GM19372 (cell line): ENCODE results near the gene LRRC7.

Experiments
- ATAC-seq: cut with Tn5 transposase; IDR thresholded peaks from one replicate; pipeline ENCODE4 v1.9.1; 2021; ENCODE audit warnings: mild to moderate bottlenecking, low read depth, moderate library complexity; ENCODE audit not compliant: unreplicated experiment

LRRC7 gene

GRCh38 chr1:69567652-69568420 lies at the start of gene LRRC7:
Gene LRRC7, plus strand, starts transcription at chr1:69567922. Its CDS starts 718 bp downstream, at chr1:69568640.
- ATAC-seq = no peak

GRCh38 chr1:69519006-69519405 lies 48.7 kb upstream of the LRRC7 start:
- no peak for ATAC-seq

GRCh38 chr1:69520326-69520725 lies 47.4 kb upstream of the LRRC7 start:
- ATAC-seq = no peak

- no peak for ATAC-seq
Observed at GRCh38 chr1:69523032-69523431, 44.7 kb upstream of the LRRC7 start.

GRCh38 chr1:69523461-69523860 lies 44.3 kb upstream of the LRRC7 start:
- no peak for ATAC-seq

GRCh38 chr1:69524015-69524414 lies 43.7 kb upstream of the LRRC7 start:
- ATAC-seq = no peak

- no peak for ATAC-seq
Observed at GRCh38 chr1:69527273-69527672, 40.4 kb upstream of the LRRC7 start.

- ATAC-seq = no peak
Observed at GRCh38 chr1:69528376-69528775, 39.3 kb upstream of the LRRC7 start.

- ATAC-seq = no peak
Observed at GRCh38 chr1:69533343-69533742, 34.4 kb upstream of the LRRC7 start.

- no peak for ATAC-seq
Observed at GRCh38 chr1:69534829-69535228, 32.9 kb upstream of the LRRC7 start.

GRCh38 chr1:69535490-69535889 lies 32.2 kb upstream of the LRRC7 start:
- ATAC-seq = no peak

- no peak for ATAC-seq
Observed at GRCh38 chr1:69540052-69540451, 27.7 kb upstream of the LRRC7 start.

GRCh38 chr1:69551476-69552324 lies 16.0 kb upstream of the LRRC7 start:
- no peak for ATAC-seq

GRCh38 chr1:69553726-69554125 lies 14.0 kb upstream of the LRRC7 start:
- no peak for ATAC-seq

GRCh38 chr1:69568421-69569174 lies 876 bp downstream of the LRRC7 start:
- no peak for ATAC-seq

GRCh38 chr1:69569175-69569541 lies 1.4 kb downstream of the LRRC7 start:
- ATAC-seq = no peak

GRCh38 chr1:69569576-69570328 lies 2.0 kb downstream of the LRRC7 start:
- ATAC-seq = no peak

- ATAC-seq = no peak
Observed at GRCh38 chr1:69570356-69570755, 2.6 kb downstream of the LRRC7 start.

GRCh38 chr1:69572921-69573320 lies 5.2 kb downstream of the LRRC7 start:
- no peak for ATAC-seq

- no peak for ATAC-seq
Observed at GRCh38 chr1:69573911-69574310, 6.2 kb downstream of the LRRC7 start.
